Lower lobe of right lung (tissue), 2 donors: ENCODE data around the gene TSG101. TPM values are rescaled to one million over a fixed set of nuclear protein-coding genes. Genes with fewer than 3 reads are reported as not detected.

Source experiments
- ATAC-seq, 2 donors: fragments of 200-7000 bp; cut with Tn5 transposase; one replicate each; pipeline ENCODE4 v1.9.1; 2020 to 2022; ENCODE audit warnings: mild to moderate bottlenecking in 2 of 2, moderate library complexity in 2 of 2
- DNase-seq: peaks from one replicate; pipeline ENCODE4 v3.0.0-alpha.2; 2020
- H3K27ac ChIP-seq: fragments of 200-600 bp; one replicate; pipeline ENCODE4 v1.8.0; 2022
- H3K27me3 ChIP-seq: fragments of 200-600 bp; one replicate; pipeline ENCODE4 v1.8.0; 2022; ENCODE audit warnings: low read depth
- H3K36me3 ChIP-seq: fragments of 200-600 bp; one replicate; pipeline ENCODE4 v1.8.0; 2022; ENCODE audit warnings: mild to moderate bottlenecking
- H3K4me1 ChIP-seq: fragments of 200-600 bp; one replicate; pipeline ENCODE4 v1.8.0; 2022
- H3K4me3 ChIP-seq: fragments of 200-600 bp; one replicate; pipeline ENCODE4 v1.8.0; 2022; ENCODE audit warnings: mild to moderate bottlenecking
- H3K9me3 ChIP-seq: fragments of 200-600 bp; one replicate; pipeline ENCODE4 v1.8.0; 2022
- CTCF ChIP-seq: fragments of 200-600 bp; IDR thresholded peaks from one replicate; pipeline ENCODE4 v1.8.0; 2022; ENCODE audit warnings: antibody characterized with exemption, mild to moderate bottlenecking
- intact Hi-C: fragments of 100-400 bp; cut with DNase I; formaldehyde crosslinking; loops from one replicate; pipeline ENCODE4 v1.11.0; 2022
- total RNA-seq: library from RNA; stranded (reverse); fragmentation: NEBNext Ultra II Directional; extraction: Animal tissue kit (Norgen Biotek cat#: 25700); gene quantifications from one replicate; pipeline ENCODE4 v1.2.1, GENCODE V29; 2021
- donor health status: DM: no; HTN: yes; CAD: no; lungs with severe emphysema.

The TSG101 gene
- total RNA-seq, 1 donor from 2014 or later, result 61.8 TPM

- Histone ChIP-seq H3K27ac (no peak overlapping the region), H3K4me3 (no peak overlapping the region), H3K9me3 (no peaks in the 10 kb centered on the region), H3K4me1 (no peaks in the 10 kb centered on the region), H3K36me3 (peaks cover 89% of the 10 kb centered on the region), H3K27me3 (no peaks in the 10 kb centered on the region)
- TF ChIP-seq CTCF, result no peak
- intact Hi-C loops, result no loop called here
- DNase-seq (no peak), ATAC-seq (no peak)
Measured at GRCh38 chr11:18563090-18563730, 36.5 kb upstream of the TSG101 start.

DNA sequence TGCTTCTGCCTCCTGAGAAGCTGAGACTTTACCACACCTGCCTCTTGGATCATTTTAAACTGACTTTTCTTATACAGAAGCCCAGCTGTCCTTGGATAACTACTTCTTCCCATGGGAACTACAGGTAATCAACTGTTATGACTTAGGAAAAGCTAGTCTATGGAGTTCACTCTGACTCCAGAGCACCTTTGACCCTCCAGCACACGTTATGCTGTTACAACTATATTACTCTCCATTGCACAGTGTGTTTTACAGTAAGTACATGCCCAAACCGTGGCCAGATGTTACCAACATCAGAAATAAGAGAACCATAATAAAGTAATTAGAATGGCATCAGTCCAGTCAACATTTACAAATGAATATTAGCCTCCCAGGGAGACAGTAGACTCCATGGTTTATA is 21.3 kb upstream of the TSG101 start:
- no peaks in the 10 kb centered on the region for H3K4me1 ChIP-seq
- peaks cover 88% of the 10 kb centered on the region for H3K36me3 ChIP-seq
- DNase-seq, result no peak
- intact Hi-C loops, result no loop called here
- H3K27me3 ChIP-seq, result no peaks in the 10 kb centered on the region
- ATAC-seq, result no peak
- no peak overlapping the region for H3K4me3 ChIP-seq
- no peak for TF ChIP-seq CTCF
- H3K9me3 ChIP-seq, result no peaks in the 10 kb centered on the region
- H3K27ac ChIP-seq, result no peak overlapping the region

- Histone ChIP-seq H3K36me3 (peaks cover 62% of the 10 kb centered on the region), H3K4me3 (no peak overlapping the region)
Measured at GRCh38 chr11:18540207-18541009, 13.7 kb upstream of the TSG101 start.

GRCh38 chr11:18536209-18536608 is 9.5 kb upstream of the TSG101 start:
- H3K4me1 ChIP-seq, result no peaks in the 10 kb centered on the region
- TF ChIP-seq CTCF, result no peak
- peaks cover 62% of the 10 kb centered on the region for H3K36me3 ChIP-seq
- intact Hi-C loops, result no loop called here
- no peak overlapping the region for H3K4me3 ChIP-seq
- no peaks in the 10 kb centered on the region for H3K27me3 ChIP-seq
- no peaks in the 10 kb centered on the region for H3K9me3 ChIP-seq
- no peak overlapping the region for H3K27ac ChIP-seq
- no peak for DNase-seq
- ATAC-seq, result peak; percentile 82 to 97

More at GRCh38 chr11:18540207-18541009, 13.7 kb upstream of the TSG101 start:
- Histone ChIP-seq H3K27ac (no peak overlapping the region), H3K4me1 (no peaks in the 10 kb centered on the region), H3K9me3 (no peaks in the 10 kb centered on the region), H3K27me3 (no peaks in the 10 kb centered on the region)
- peak; percentile 26 for TF ChIP-seq CTCF
- DNase-seq, result no peak
- ATAC-seq, result no peak
- intact Hi-C loops, result no loop called here

GRCh38 chr11:18534245-18534644 is 7.5 kb upstream of the TSG101 start:
- no peak for TF ChIP-seq CTCF
- Histone ChIP-seq H3K27me3 (no peaks in the 10 kb centered on the region), H3K36me3 (peaks cover 66% of the 10 kb centered on the region), H3K27ac (no peak overlapping the region), H3K4me1 (no peaks in the 10 kb centered on the region), H3K4me3 (no peak overlapping the region), H3K9me3 (no peaks in the 10 kb centered on the region)
- DNase-seq, result no peak
- no peak for ATAC-seq
- intact Hi-C loops, result no loop called here
